HepG2 (cell line): ENCODE measurements around the gene ACOXL. TPM values are rescaled to one million over a fixed set of nuclear protein-coding genes. Genes with fewer than 3 reads are reported as not detected.

Source experiments
- ATAC-seq: fragments of 200-7000 bp; cut with Tn5 transposase; 3 replicates; pipeline ENCODE4 v1.9.1; 2020; ENCODE audit warnings: mild to moderate bottlenecking, moderate library complexity
- BruUV-seq: library from RNA; stranded (reverse); fragments of 400-500 nt; replicated peaks from 2 replicates; lab custom pipeline; 2021; lab: Mats Ljungman, UMichigan
- CTCF ChIA-PET: fragments of 300-600 bp; formaldehyde crosslinking; extraction: SDS; loops from one replicate; lab custom pipeline; 2021; ENCODE audit warnings: low total read pairs, inconsistent platforms, low intra/inter-chr PET ratio; lab: Yijun Ruan, JAX
- POLR2A ChIA-PET: fragments of 350-600 bp; sonication (Branson Sonifier 250); formaldehyde crosslinking; loops from one replicate; lab custom pipeline; 2020; ENCODE audit warnings: antibody characterized with exemption, inconsistent platforms; lab: Yijun Ruan, JAX
- DNase-seq: peaks from one replicate; pipeline ENCODE4 v3.0.0-alpha.2; 2015; ENCODE audit warnings: low spot score
- FAIRE-seq: peaks from 3 replicates; lab custom pipeline; 2011; peaks lifted over from hg19 to GRCh38; lab: Jason Lieb, UNC
- H2AFZ ChIP-seq: one replicate; pipeline ENCODE4 v1.6.1; 2011; ENCODE audit warnings: low read length, inconsistent platforms
- H3K27ac ChIP-seq: fragments of 300-600 bp; 3 replicates; pipeline ENCODE4 v1.8.0; 2011; ENCODE audit warnings: mixed run types, mild to moderate bottlenecking, mixed read lengths, low read length, inconsistent platforms; ENCODE audit not compliant: insufficient read depth; ENCODE audit errors: extremely low read length
- H3K27me3 ChIP-seq, 2 experiments: fragments of 200-600 bp in 1 of 2; 2 replicates in 1 of 2; 3 replicates in 1 of 2; pipeline versions ENCODE4 v1.6.0 to v1.8.0; 2011; ENCODE audit warnings: low read length in 2 of 2, mild to moderate bottlenecking in 2 of 2, moderate library complexity in 2 of 2, inconsistent platforms in 1 of 2; ENCODE audit not compliant: insufficient read depth in 2 of 2, control insufficient read depth in 1 of 2
- H3K36me3 ChIP-seq, 2 experiments: fragments of 200-600 bp in 1 of 2; replicated peaks in 1 of 2; 2 replicates in 1 of 2; 3 replicates in 1 of 2; pipeline versions ENCODE4 v1.5.1 to v1.8.0; 2011; ENCODE audit warnings: low read length in 2 of 2, inconsistent platforms in 1 of 2; ENCODE audit not compliant: insufficient read depth in 2 of 2, control insufficient read depth in 1 of 2
- H3K4me1 ChIP-seq: 2 replicates; pipeline ENCODE4 v1.5.1; 2012; ENCODE audit warnings: low read length, inconsistent platforms; ENCODE audit not compliant: insufficient read depth
- H3K4me2 ChIP-seq: 2 replicates; pipeline ENCODE4 v1.6.0; 2011; ENCODE audit warnings: low read depth, low read length, inconsistent platforms
- H3K4me3 ChIP-seq, 3 experiments: fragments of 200-600 bp in 1 of 3; sonication (generic), shearing (Covaris generic) in 1 of 3; replicated peaks in 1 of 3; 2 replicates each; pipeline ENCODE4 v1.5.1; 2011 to 2016; ENCODE audit warnings: low read length in 3 of 3, inconsistent platforms in 2 of 3, low read depth in 2 of 3, mild to moderate bottlenecking in 2 of 3, control low read depth in 1 of 3, mixed read lengths in 1 of 3; ENCODE audit not compliant: insufficient read depth in 1 of 3
- H3K79me2 ChIP-seq: one replicate; pipeline ENCODE4 v1.6.1; 2011; ENCODE audit warnings: low read length, inconsistent platforms; ENCODE audit not compliant: insufficient read depth
- H3K9ac ChIP-seq: 2 replicates; pipeline ENCODE4 v1.6.0; 2011; ENCODE audit warnings: mild to moderate bottlenecking, low read depth, low read length, inconsistent platforms; ENCODE audit not compliant: insufficient read depth
- H3K9me3 ChIP-seq: 2 replicates; pipeline ENCODE4 v1.5.1; 2012; ENCODE audit warnings: mild to moderate bottlenecking, low read length
- H4K20me1 ChIP-seq: 2 replicates; pipeline ENCODE4 v1.6.0; 2011; ENCODE audit warnings: inconsistent platforms, mild to moderate bottlenecking, low read length, moderate library complexity; ENCODE audit not compliant: insufficient read depth
- CBX2 ChIP-seq, 2 experiments: fragments of 200-600 bp in 1 of 2; sonication (generic); formaldehyde crosslinking in 1 of 2; IDR thresholded peaks; 2 replicates each; pipeline versions ENCODE4 v1.7.0 to v1.8.1; 2018 to 2022; ENCODE audit warnings: low read depth in 2 of 2, low read length in 1 of 2, mild to moderate bottlenecking in 1 of 2, missing genetic modification reagents in 1 of 2
- DMAP1 ChIP-seq: IDR thresholded peaks from 2 replicates; pipeline ENCODE4 v1.6.1; 2016
- KAT2B ChIP-seq: fragments of 150-350 bp; IDR thresholded peaks from 2 replicates; pipeline ENCODE4 v1.6.1; 2014; ENCODE audit warnings: low read depth, low read length, borderline replicate concordance
- MAFF ChIP-seq: IDR thresholded peaks from 2 replicates; pipeline ENCODE4 v1.6.1; 2011; ENCODE audit warnings: low read depth, low read length, improper control_type of control experiment
- MAFK ChIP-seq, 2 experiments: IDR thresholded peaks in 1 of 2; conservative IDR thresholded peaks in 1 of 2; 2 replicates each; pipeline ENCODE4 v1.6.1; 2011; ENCODE audit warnings: improper control_type of control experiment in 2 of 2, low read length in 2 of 2
- SAP130 ChIP-seq: IDR thresholded peaks from 2 replicates; pipeline ENCODE4 v1.6.1; 2016; ENCODE audit warnings: low read depth
- SETDB1 ChIP-seq: sonication (generic); formaldehyde crosslinking; IDR thresholded peaks from 2 replicates; pipeline ENCODE4 v1.5.1; 2020; ENCODE audit warnings: missing genetic modification reagents, mild to moderate bottlenecking, borderline replicate concordance
- SPEN ChIP-seq: sonication (generic); formaldehyde crosslinking; IDR thresholded peaks from 2 replicates; pipeline ENCODE4 v1.5.1; 2020; ENCODE audit warnings: low read depth, mild to moderate bottlenecking, missing genetic modification reagents
- ZMYM4 ChIP-seq: sonication (generic); formaldehyde crosslinking; IDR thresholded peaks from 2 replicates; pipeline ENCODE4 v1.8.1; 2023; ENCODE audit warnings: mild to moderate bottlenecking, missing genetic modification reagents
- ZNF12 ChIP-seq: sonication (generic); formaldehyde crosslinking; IDR thresholded peaks from 2 replicates; pipeline ENCODE4 v1.5.0; 2020; ENCODE audit warnings: missing genetic modification reagents
- ZNF382 ChIP-seq: sonication (generic); formaldehyde crosslinking; IDR thresholded peaks from 2 replicates; pipeline ENCODE4 v1.5.0; 2020; ENCODE audit warnings: missing genetic modification reagents, mild to moderate bottlenecking, borderline replicate concordance
- ZNF550 ChIP-seq: sonication (generic); formaldehyde crosslinking; IDR thresholded peaks from 2 replicates; pipeline ENCODE4 v1.4.0; 2020; ENCODE audit warnings: mild to moderate bottlenecking, missing genetic modification reagents, borderline replicate concordance
- WGBS: methylation state at CpG from one replicate; pipeline ENCODE4 v1.1.6; 2017; ENCODE audit warnings: low lambda C conversion rate; 5-methylcytosine and 5-hydroxymethylcytosine counted together
- in situ Hi-C: cut with HindIII; loops from 2 replicates; pipeline ENCODE4 v1.10.0; 2017; ENCODE audit warnings: low pct_unique_long_range_greater_than_20kb; ENCODE audit not compliant: extremely low pct_ligation_motif_present
- intact Hi-C: fragments of 100-400 bp; cut with micrococcal nuclease; formaldehyde crosslinking; loops from one replicate; pipeline ENCODE4 v1.10.0; 2022; ENCODE audit not compliant: unreplicated experiment
- polyA plus RNA-seq, 8 experiments: library from polyadenylated mRNA; depleted of rRNA in 3 of 8; stranded (reverse) in 7 of 8; unstranded in 1 of 8; fragments of >200 nt; fragmentation: Illumina TruSeq in 4 of 8; extraction: Trizol in 4 of 8; gene quantifications; 2 replicates each; pipeline versions ENCODE4 v1.2.1 to v1.2.3, GENCODE V29; 2011 to 2016; ENCODE audit warnings: low read depth in 4 of 8, missing spikeins in 1 of 8, mixed read lengths in 1 of 8; ENCODE audit not compliant: insufficient read depth in 1 of 8
- total RNA-seq, 5 experiments: library from RNA; depleted of rRNA; stranded (reverse); fragments of >200 nt; fragmentation: Illumina TruSeq; extraction: Trizol; gene quantifications; 2 replicates each; pipeline ENCODE4 v1.2.3, GENCODE V29; 2016; ENCODE audit warnings: low read depth in 1 of 5

ACOXL gene
- total and polyA plus RNA-seq, 2 of the 13 experiments (the other 11 are each of a cell fraction or from before 2014, with no cell fraction given), result not detected

DNA sequence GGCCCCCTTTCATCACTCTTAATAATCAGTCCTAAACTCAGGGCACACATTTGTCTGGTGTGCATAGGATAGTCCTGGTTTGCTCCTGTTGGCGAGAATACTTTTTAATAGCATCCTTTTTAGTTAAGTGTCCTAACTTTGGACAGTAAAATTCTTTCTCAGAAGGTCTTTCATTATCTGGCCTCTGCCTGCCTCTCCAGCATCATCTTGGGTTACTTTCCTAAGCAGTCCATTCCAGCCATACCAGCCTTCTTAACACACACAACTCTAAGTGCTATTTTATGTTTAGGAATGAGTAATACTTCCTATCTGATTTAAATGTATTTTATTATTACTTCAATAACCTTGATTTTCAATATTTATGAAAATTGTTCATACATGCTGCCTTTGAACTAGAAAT, 151.0 kb downstream of the ACOXL start (continued):
- TF ChIP-seq ZNF550 (CRISPR knock-in tag), result no peak

DNA sequence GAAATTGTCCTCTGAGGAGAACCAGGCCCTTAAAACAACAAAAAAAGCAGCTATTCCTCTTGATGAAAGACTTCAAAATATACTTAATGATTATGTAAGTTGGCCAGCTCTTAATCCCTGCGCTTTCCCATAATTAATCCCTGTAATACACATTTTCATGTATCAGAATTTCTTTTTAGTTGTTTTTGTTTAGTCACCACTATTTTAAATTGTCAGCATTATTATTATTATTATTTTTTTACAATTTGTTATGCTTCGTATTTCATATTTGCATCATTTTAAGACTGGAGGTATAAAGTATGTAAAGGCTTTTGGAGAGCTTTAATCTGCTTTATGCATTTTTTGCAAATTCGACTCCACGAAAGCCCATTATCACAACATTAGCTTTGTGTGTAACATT, 152.9 kb downstream of the ACOXL start:
- Histone ChIP-seq H2AFZ (no peak overlapping the region), H3K36me3 (no peaks in the 10 kb centered on the region), H3K27ac (no peak overlapping the region), H3K9me3 (no peaks in the 10 kb centered on the region), H3K79me2 (no peaks in the 10 kb centered on the region), H3K4me2 (no peak overlapping the region), H3K4me1 (no peaks in the 10 kb centered on the region), H3K27me3 (0 out of 5 replicates have a peak, but pooled peaks cover 0 to 3% of the 10 kb centered on the region in 2 experiments), H3K9ac (no peak overlapping the region), H4K20me1 (no peaks in the 10 kb centered on the region), H3K4me3 (no peak overlapping the region)
- ATAC-seq (no peak), FAIRE-seq (no peak), DNase-seq (no peak)
- ChIA-PET POLR2A (no interaction called here), CTCF (no interaction called here)
- intact Hi-C loops (loop anchor here (5.0 kb wide), 1 partner anchor 33 kb away; no protein-coding TSS in a partner anchor), in situ Hi-C loops (no loop called here)
- BruUV-seq, result no TSS peak
- 38% methylated on average over 4 of the region's 4 CpGs for WGBS
- TF ChIP-seq ZNF382 (CRISPR knock-in tag), result no peak
- TF ChIP-seq MAFK (conservative IDR thresholded peaks at IDR 0.05 in 1 of 2, IDR thresholded peaks at IDR 0.05 in 1 of 2; ENCODE audit: low read length in 2 of 2), result peak in 1 of 2 experiments; percentile 51; a peak in 1 of 4 replicates
- TF ChIP-seq MAFF, result peak; percentile 37; the same call in 1 of the 2 replicates

DNA sequence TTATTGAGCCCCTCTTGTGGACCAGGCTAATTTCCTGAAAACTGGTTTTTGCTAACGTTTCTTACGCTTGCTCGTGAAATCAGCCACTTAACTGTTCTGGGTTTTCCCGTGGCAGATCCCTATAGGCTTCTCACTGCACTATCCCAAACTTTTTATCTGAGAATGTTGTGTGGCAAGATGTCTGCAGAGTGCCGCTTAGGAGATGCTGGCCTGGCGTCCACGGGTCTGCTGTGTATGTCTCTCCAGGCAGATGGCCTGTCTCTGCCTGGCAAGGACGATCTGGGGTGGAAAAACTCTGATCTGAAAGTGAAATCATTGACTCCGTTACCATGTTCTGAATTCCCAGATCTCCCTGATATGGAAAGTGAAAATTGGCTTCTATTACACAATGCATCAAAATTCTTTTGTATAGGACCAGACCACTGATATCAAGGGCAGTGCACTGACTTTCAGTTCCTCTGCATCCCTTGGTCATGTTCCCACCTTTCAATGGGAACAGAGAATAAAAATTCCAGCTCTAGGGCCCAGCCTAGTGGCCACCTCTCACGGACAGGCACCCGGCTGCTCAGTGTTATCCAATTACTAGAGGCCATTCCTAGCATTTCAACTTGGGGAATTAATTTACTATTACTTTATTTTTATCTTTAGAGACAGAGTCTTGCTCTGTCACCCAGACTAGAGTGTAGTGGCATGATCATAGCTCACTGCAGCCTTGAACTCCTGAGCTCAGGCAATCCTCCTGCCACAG, 154.6 kb downstream of the ACOXL start:
- ChIA-PET CTCF (no interaction called here), POLR2A (no interaction called here)
- Histone ChIP-seq H3K9me3 (no peaks in the 10 kb centered on the region), H3K4me1 (no peaks in the 10 kb centered on the region), H4K20me1 (no peaks in the 10 kb centered on the region), H3K9ac (no peak overlapping the region), H3K27me3 (no peaks in the 10 kb centered on the region), H3K36me3 (no peaks in the 10 kb centered on the region), H3K27ac (no peak overlapping the region), H2AFZ (no peak overlapping the region), H3K4me2 (no peak overlapping the region), H3K4me3 (no peak overlapping the region), H3K79me2 (no peaks in the 10 kb centered on the region)
- FAIRE-seq (no peak), ATAC-seq (peak; percentile 41; the same call in 2 of the 3 replicates), DNase-seq (no peak)
- intact Hi-C loops, result loop anchor here (5.0 kb wide), 1 partner anchor 35 kb away; no protein-coding TSS in a partner anchor
- WGBS, result 31% methylated on average over 11 of the region's 11 CpGs
- in situ Hi-C loops, result no loop called here
- no TSS peak for BruUV-seq
- no peak for TF ChIP-seq SPEN (CRISPR knock-in tag)
- TF ChIP-seq KAT2B, result no peak
- TF ChIP-seq ZNF12 (CRISPR knock-in tag), result no peak
- TF ChIP-seq ZMYM4 (CRISPR knock-in tag), result no peak
- no peak for TF ChIP-seq SETDB1 (CRISPR knock-in tag)
- no peak for TF ChIP-seq DMAP1 (CRISPR knock-in tag)
- TF ChIP-seq CBX2 (IDR thresholded peaks at IDR 0.05; ENCODE audit: low read depth, low read length), result no peak
- TF ChIP-seq CBX2 (CRISPR knock-in tag; IDR thresholded peaks at IDR 0.05; ENCODE audit: low read depth), result no peak
- TF ChIP-seq SAP130, result no peak
- TF ChIP-seq, all 625 proteins: peak for 0
